Measurements from ENCODE around the gene FOXN3.

The FOXN3 gene

GRCh38 chr14:89107626-89108025 lies 309.4 kb downstream of the FOXN3 start:
- no peak for DNase-seq
- in situ Hi-C loops (cut with MboI; ENCODE audit: low pct_unique_long_range_greater_than_20kb, low sequenced_read_pairs) = no loop called here

Data from KBM-7 (cell line).